ENCODE data around the gene U2AF2. TPM values are rescaled to one million over a fixed set of nuclear protein-coding genes. Genes with fewer than 3 reads are reported as not detected.

Gene U2AF2
- total and polyA plus RNA-seq, 2 of the 8 experiments (the other 6 are each of a cell fraction or from before 2014, with no cell fraction given): 162 to 252 TPM

DNA sequence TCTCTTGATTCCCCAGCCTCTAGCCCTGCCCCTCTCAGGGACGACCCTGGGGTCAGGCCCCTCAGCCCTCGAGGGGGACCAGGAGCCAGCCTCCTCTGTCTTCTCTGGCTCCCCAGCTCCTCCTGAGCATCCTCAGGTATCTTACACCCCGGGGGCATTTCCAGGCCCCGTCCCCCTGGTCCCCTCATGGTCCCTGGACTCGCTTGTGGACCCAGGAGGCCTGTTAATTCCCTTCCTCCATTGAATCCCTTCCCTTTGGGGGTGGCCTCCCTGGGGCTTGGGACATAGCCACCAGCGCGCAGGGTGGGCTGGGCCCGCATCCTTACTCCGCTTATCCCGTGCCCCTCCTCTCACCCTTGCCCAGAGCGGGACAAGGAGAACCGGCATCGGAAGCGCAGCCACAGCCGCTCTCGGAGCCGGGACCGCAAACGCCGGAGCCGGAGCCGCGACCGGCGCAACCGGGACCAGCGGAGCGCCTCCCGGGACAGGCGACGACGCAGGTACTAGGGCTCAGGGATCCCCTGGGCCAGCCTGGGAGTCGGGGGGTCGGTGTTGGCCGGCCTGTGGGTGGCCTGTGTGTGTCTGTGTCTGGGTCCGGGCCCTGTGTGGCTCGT is 4.1 kb downstream of the U2AF2 start:
- Histone ChIP-seq H2BK5ac (ENCODE audit: low read depth, low read length) (0 out of 2 replicates have a peak overlapping the region, but pooled peaks have one; percentile 15), H4K20me1 (replicated peaks in 1 of 2; ENCODE audit: control insufficient read depth in 1 of 2, insufficient read depth in 2 of 2, low read length in 2 of 2) (peaks cover 33 to 38% of the 10 kb centered on the region in 2 experiments), H2AK5ac (ENCODE audit: low read depth, low read length) (no peak overlapping the region), H3K9ac (replicated peaks in 1 of 4; ENCODE audit: extremely low read depth in 1 of 4, low read depth in 3 of 4, low read length in 3 of 4) (peak overlapping the region in 1 of 4 experiments; percentile 9; a peak in 1 of 7 replicates), H3K4me1 (replicated peaks in 1 of 4; ENCODE audit: control insufficient read depth in 3 of 4, insufficient read depth in 4 of 4, low read length in 3 of 4) (peaks cover 3 to 16% (median 10%) of the 10 kb centered on the region in 4 experiments; a peak in 6 of 7 replicates), H4K91ac (replicated peaks; ENCODE audit: insufficient read length, low read length) (no peak overlapping the region), H3K4ac (replicated peaks; ENCODE audit: insufficient read length, low read depth, low read length) (no peak overlapping the region), H3K23ac (ENCODE audit: insufficient read length) (no peak overlapping the region), H3K79me1 (ENCODE audit: low read depth, low read length) (peaks cover 10% of the 10 kb centered on the region; the same call in 1 of the 2 replicates), H2BK20ac (ENCODE audit: low read length) (no peak overlapping the region), H3K9me3 (ENCODE audit: insufficient read depth in 2 of 2, low read depth in 1 of 2, low read length in 1 of 2) (no peaks in the 10 kb centered on the region), H3K36me3 (ENCODE audit: control insufficient read depth in 2 of 4, insufficient read depth in 4 of 4, low read length in 3 of 4) (peaks cover 22 to 39% (median 34%) of the 10 kb centered on the region in 4 experiments), H3K27me3 (replicated peaks in 1 of 4; ENCODE audit: control insufficient read depth in 3 of 4, extremely low read depth in 1 of 4, insufficient read depth in 3 of 4, low read length in 3 of 4) (no peaks in the 10 kb centered on the region), H3K4me2 (ENCODE audit: insufficient read depth in 1 of 2, low read depth in 2 of 2, low read length in 2 of 2) (no peak overlapping the region; a peak in 1 of 4 replicates), H3K4me3 (ENCODE audit: extremely low read depth in 1 of 4, insufficient read depth in 2 of 4, low read depth in 3 of 4, low read length in 4 of 4) (no peak overlapping the region), H3K56ac (replicated peaks; ENCODE audit: insufficient read length, low read depth, low read length) (no peak overlapping the region), H2BK15ac (ENCODE audit: low read length) (no peak overlapping the region), H2AFZ (ENCODE audit: low read length) (no peak overlapping the region), H3K18ac (ENCODE audit: extremely low read depth, low read length) (no peak overlapping the region), H4K8ac (ENCODE audit: extremely low read depth, insufficient read depth, low read length) (no peak overlapping the region), H3K23me2 (ENCODE audit: low read depth, low read length) (peaks cover 11% of the 10 kb centered on the region), H2BK120ac (replicated peaks; ENCODE audit: low read depth, low read length) (no peak overlapping the region), H3K27ac (ENCODE audit: low read depth, low read length) (peak overlapping the region; percentile 11; the same call in 1 of the 2 replicates), H4K5ac (ENCODE audit: insufficient read length, low read depth, low read length) (no peak overlapping the region), H3K79me2 (ENCODE audit: control insufficient read depth in 1 of 2, insufficient read depth in 2 of 2, low read length in 2 of 2) (peaks cover 48 to 80% of the 10 kb centered on the region in 2 experiments), H3K14ac (ENCODE audit: insufficient read length) (no peak overlapping the region), H2BK12ac (ENCODE audit: low read depth, low read length) (no peak overlapping the region)
- FAIRE-seq (no peak), DNase-seq (ENCODE audit: low read depth in 1 of 2, low spot score in 2 of 2) (no peak)
- CTCF ChIA-PET (ENCODE audit: partially characterized antibody): interaction anchor here (0.6 to 2.8 kb wide), 3 partner anchors 12 to 407 kb away, joined by 3 to 19 read pairs (median 9); no protein-coding TSS in a partner anchor
- WGBS, 2 experiments (ENCODE audit: extremely low coverage in 1 of 2, insufficient coverage in 1 of 2, insufficient read length in 1 of 2, insufficient replicate concordance in 2 of 2, low coverage in 1 of 2, low lambda C conversion rate in 2 of 2, missing lambda C conversion rate in 1 of 2): 90% methylated on average over 35 of the region's 37 CpGs; no CpG with 5 or more reads in 1 of the 2 experiments
- POLR2A ChIA-PET (ENCODE audit: partially characterized antibody): interaction anchor here (1.5 to 5.8 kb wide), 2 partner anchors 10 to 44 kb away, joined by 3 to 75 read pairs; no protein-coding TSS in a partner anchor
- TF ChIP-seq SUZ12 (IDR thresholded peaks at IDR 0.05; ENCODE audit: low read length): no peak
- TF ChIP-seq SIX5 (IDR thresholded peaks at IDR 0.05; ENCODE audit: low read depth, low read length): no peak
- TF ChIP-seq RNF2 (IDR thresholded peaks at IDR 0.05; ENCODE audit: borderline replicate concordance, low read depth, low read length, missing control alignments, poor library complexity, severe bottlenecking): no peak
- no peak for TF ChIP-seq CBX8 (IDR thresholded peaks at IDR 0.05; ENCODE audit: borderline replicate concordance, low read depth, low read length)
- TF ChIP-seq POLR2AphosphoS5 (IDR thresholded peaks at IDR 0.05; ENCODE audit: low read depth, low read length): no peak
- no peak for TF ChIP-seq GTF2F1 (IDR thresholded peaks at IDR 0.05; ENCODE audit: borderline replicate concordance, low read depth, low read length)

Data from H1 (cell line).